Endothelial cell of umbilical vein (primary cell): ENCODE results near the gene ZNF319. TPM values are rescaled to one million over a fixed set of nuclear protein-coding genes. Genes with fewer than 3 reads are reported as not detected.

Experiments
- BruUV-seq: library from RNA; stranded (reverse); fragments of 400-500 nt; replicated peaks from 2 replicates; lab custom pipeline; 2021; lab: Mats Ljungman, UMichigan
- CTCF ChIA-PET: fragments of 300-600, 350-600 bp; sonication (Branson Sonifier 250); formaldehyde crosslinking; loops from one replicate; lab custom pipeline; 2021; ENCODE audit warnings: antibody characterized with exemption, inconsistent platforms; lab: Charles Lee
- POLR2A ChIA-PET: fragments of 300-600, 350-600 bp; sonication (Branson Sonifier 250); formaldehyde crosslinking; loops from one replicate; lab custom pipeline; 2021; ENCODE audit warnings: antibody characterized with exemption, inconsistent platforms; lab: Charles Lee
- DNase-seq: peaks from one replicate; pipeline ENCODE4 v3.0.0-alpha.2; 2011; ENCODE audit warnings: low read depth, low spot score
- FAIRE-seq: peaks from 2 replicates; lab custom pipeline; 2011; peaks lifted over from hg19 to GRCh38; lab: Jason Lieb, UNC
- H2AFZ ChIP-seq: 2 replicates; pipeline ENCODE4 v1.6.0; 2012; ENCODE audit warnings: low read depth, low read length, control low read depth, inconsistent platforms
- H3K27ac ChIP-seq: 2 replicates; pipeline ENCODE4 v1.5.1; 2011; ENCODE audit warnings: low read depth, mild to moderate bottlenecking, control low read depth, low read length, moderate library complexity; ENCODE audit not compliant: insufficient read depth
- H3K27me3 ChIP-seq, 2 experiments: 2 replicates each; pipeline versions ENCODE4 v1.6.0 to v1.6.1; 2011; ENCODE audit warnings: low read length in 2 of 2, mixed read lengths in 1 of 2; ENCODE audit not compliant: control insufficient read depth in 2 of 2, insufficient read depth in 2 of 2
- H3K36me3 ChIP-seq, 2 experiments: 2 replicates in 1 of 2; 3 replicates in 1 of 2; pipeline ENCODE4 v1.5.1; 2011; ENCODE audit warnings: low read length in 2 of 2, mild to moderate bottlenecking in 1 of 2, moderate library complexity in 1 of 2; ENCODE audit not compliant: control insufficient read depth in 2 of 2, insufficient read depth in 2 of 2; ENCODE audit errors: extremely low read depth in 1 of 2
- H3K4me1 ChIP-seq: 3 replicates; pipeline ENCODE4 v1.5.1; 2011; ENCODE audit warnings: mild to moderate bottlenecking, low read length; ENCODE audit not compliant: control insufficient read depth, insufficient read depth; ENCODE audit errors: extremely low read depth
- H3K4me2 ChIP-seq: 2 replicates; pipeline ENCODE4 v1.6.1; 2011; ENCODE audit warnings: low read length, control low read depth, mixed read lengths; ENCODE audit not compliant: insufficient read depth
- H3K4me3 ChIP-seq, 3 experiments: fragments of 200-600 bp in 1 of 3; sonication (generic), shearing (Covaris generic) in 1 of 3; replicated peaks in 1 of 3; 2 replicates each; pipeline ENCODE4 v1.5.1; 2011 to 2016; ENCODE audit warnings: control low read depth in 3 of 3, low read length in 3 of 3, mild to moderate bottlenecking in 2 of 3, inconsistent platforms in 1 of 3, low read depth in 1 of 3, moderate library complexity in 1 of 3; ENCODE audit not compliant: insufficient read depth in 1 of 3
- H3K79me2 ChIP-seq: 2 replicates; pipeline ENCODE4 v1.6.0; 2012; ENCODE audit warnings: low read length, inconsistent platforms; ENCODE audit not compliant: control insufficient read depth, insufficient read depth
- H3K9ac ChIP-seq: replicated peaks from 2 replicates; pipeline ENCODE3; 2011; ENCODE audit warnings: low read length, control low read depth; ENCODE audit not compliant: insufficient read depth; ENCODE audit errors: extremely low read depth
- H3K9me1 ChIP-seq: replicated peaks from 3 replicates; pipeline ENCODE4 v1.6.0; 2011; ENCODE audit warnings: mild to moderate bottlenecking, low read length; ENCODE audit not compliant: control insufficient read depth, insufficient read depth; ENCODE audit errors: extremely low read depth
- H3K9me3 ChIP-seq: replicated peaks from 2 replicates; pipeline ENCODE4 v1.5.1; 2012; ENCODE audit warnings: low read length, inconsistent platforms; ENCODE audit not compliant: control insufficient read depth, insufficient read depth
- H4K20me1 ChIP-seq: replicated peaks from 2 replicates; pipeline ENCODE3; 2011; ENCODE audit warnings: mild to moderate bottlenecking, low read length; ENCODE audit not compliant: control insufficient read depth, insufficient read depth; ENCODE audit errors: extremely low read depth
- EZH2 ChIP-seq: IDR thresholded peaks from 2 replicates; pipeline ENCODE4 v1.6.1; 2012; ENCODE audit warnings: borderline replicate concordance, low read depth, mild to moderate bottlenecking, moderate library complexity, low read length, inconsistent platforms; ENCODE audit not compliant: severe bottlenecking
- JUN ChIP-seq: IDR thresholded peaks from 2 replicates; pipeline ENCODE4 v1.6.1; 2011; ENCODE audit warnings: borderline replicate concordance, low read depth; ENCODE audit not compliant: insufficient read length, insufficient read depth
- MYC ChIP-seq: IDR thresholded peaks from one replicate; pipeline ENCODE4 v1.6.1; 2011; ENCODE audit warnings: mild to moderate bottlenecking, low read depth, low read length
- POLR2A ChIP-seq: IDR thresholded peaks from 2 replicates; pipeline ENCODE4 v1.6.1; 2012; ENCODE audit warnings: low read depth, mild to moderate bottlenecking, control low read depth, low read length
- dilution Hi-C: fragments of 300-500 bp; cut with MboI; formaldehyde crosslinking; loops from one replicate; pipeline ENCODE4 v1.15.0; 2019; ENCODE audit warnings: low sequenced_read_pairs; ENCODE audit not compliant: extremely low pct_ligation_motif_present
- intact Hi-C: fragments of 100-400 bp; cut with micrococcal nuclease; formaldehyde crosslinking; loops from one replicate; pipeline ENCODE4 v1.10.0; 2022
- polyA plus RNA-seq, 4 experiments: library from polyadenylated mRNA; depleted of rRNA in 3 of 4; stranded (reverse) in 3 of 4; unstranded in 1 of 4; fragments of >200 nt; gene quantifications; 2 replicates each; pipeline versions ENCODE4 v1.2.1 to v1.2.3, GENCODE V29; 2011 to 2012; ENCODE audit warnings: missing spikeins in 1 of 4
- total RNA-seq: library from RNA; stranded (reverse); gene quantifications from 2 replicates; pipeline ENCODE4 v1.2.3, GENCODE V29; 2021
- TF ChIP-seq, protein P1 (sequence below), 2 donors: IDR thresholded peaks; 1 replicate in 1 of 2; 2 replicates in 1 of 2; pipeline ENCODE4 v1.5.1; 2011; ENCODE audit warnings: low read length in 2 of 2, mild to moderate bottlenecking in 2 of 2, moderate library complexity in 2 of 2, control low read depth in 1 of 2, inconsistent platforms in 1 of 2, low read depth in 1 of 2; ENCODE audit not compliant: insufficient read depth in 1 of 2; ENCODE audit errors: extremely low read depth in 1 of 2
- TF ChIP-seq, protein P2 (sequence below): IDR thresholded peaks from 2 replicates; pipeline ENCODE4 v1.6.1; 2011; ENCODE audit not compliant: insufficient read depth, insufficient read length

The ZNF319 gene
- total and polyA plus RNA-seq, 2 donors (not counting 3 experiments of a cell fraction or from before 2014, with no cell fraction given): 5.4 to 9.9 TPM

DNA sequence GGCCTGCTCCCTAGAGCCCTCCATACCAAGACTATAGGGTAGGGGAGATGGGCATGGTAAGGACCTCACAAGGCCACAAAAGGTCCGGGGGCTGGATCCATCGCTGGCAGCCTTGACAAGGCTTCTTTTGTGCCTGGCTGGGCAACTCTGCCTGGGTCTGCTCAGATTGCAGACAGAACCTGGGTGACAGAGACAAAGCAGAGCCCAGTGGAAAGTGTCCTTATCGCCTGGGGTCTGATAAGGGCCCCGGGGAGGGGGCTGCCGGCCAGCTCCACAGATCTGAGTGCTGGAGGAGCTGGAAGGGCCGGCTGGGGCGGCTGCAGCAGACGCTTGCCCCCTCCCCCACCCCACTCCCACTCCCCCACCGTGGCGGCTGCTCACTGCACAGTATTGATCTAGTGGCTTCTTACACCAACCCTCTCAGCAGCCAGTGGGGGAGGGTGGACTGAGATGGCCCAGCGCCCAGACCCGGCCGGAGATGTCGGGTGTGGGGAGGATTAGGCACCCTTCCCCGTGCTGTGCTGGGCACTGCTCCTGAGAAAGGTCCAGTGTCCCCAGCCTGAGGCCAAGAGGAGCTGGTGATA lies 32.3 kb upstream of the ZNF319 start:
- Histone ChIP-seq H3K4me1 (no peaks in the 10 kb centered on the region), H3K4me3 (no peak overlapping the region), H3K36me3 (no peaks in the 10 kb centered on the region), H2AFZ (no peak overlapping the region), H4K20me1 (no peaks in the 10 kb centered on the region), H3K9me3 (no peaks in the 10 kb centered on the region), H3K4me2 (no peak overlapping the region), H3K27me3 (no peaks in the 10 kb centered on the region), H3K27ac (no peak overlapping the region), H3K79me2 (no peaks in the 10 kb centered on the region), H3K9me1 (no peaks in the 10 kb centered on the region), H3K9ac (no peak overlapping the region)
- CTCF ChIA-PET: interaction anchor here (1.1 to 2.0 kb wide), 3 partner anchors 9 to 89 kb away, joined by 3 to 10 read pairs (median 4); no protein-coding TSS in a partner anchor
- BruUV-seq: no TSS peak
- dilution Hi-C loops: no loop called here
- DNase-seq: no peak
- TF ChIP-seq EZH2: no peak
- TF ChIP-seq MYC: no peak
- TF ChIP-seq POLR2A: no peak
- TF ChIP-seq, protein P1, sequence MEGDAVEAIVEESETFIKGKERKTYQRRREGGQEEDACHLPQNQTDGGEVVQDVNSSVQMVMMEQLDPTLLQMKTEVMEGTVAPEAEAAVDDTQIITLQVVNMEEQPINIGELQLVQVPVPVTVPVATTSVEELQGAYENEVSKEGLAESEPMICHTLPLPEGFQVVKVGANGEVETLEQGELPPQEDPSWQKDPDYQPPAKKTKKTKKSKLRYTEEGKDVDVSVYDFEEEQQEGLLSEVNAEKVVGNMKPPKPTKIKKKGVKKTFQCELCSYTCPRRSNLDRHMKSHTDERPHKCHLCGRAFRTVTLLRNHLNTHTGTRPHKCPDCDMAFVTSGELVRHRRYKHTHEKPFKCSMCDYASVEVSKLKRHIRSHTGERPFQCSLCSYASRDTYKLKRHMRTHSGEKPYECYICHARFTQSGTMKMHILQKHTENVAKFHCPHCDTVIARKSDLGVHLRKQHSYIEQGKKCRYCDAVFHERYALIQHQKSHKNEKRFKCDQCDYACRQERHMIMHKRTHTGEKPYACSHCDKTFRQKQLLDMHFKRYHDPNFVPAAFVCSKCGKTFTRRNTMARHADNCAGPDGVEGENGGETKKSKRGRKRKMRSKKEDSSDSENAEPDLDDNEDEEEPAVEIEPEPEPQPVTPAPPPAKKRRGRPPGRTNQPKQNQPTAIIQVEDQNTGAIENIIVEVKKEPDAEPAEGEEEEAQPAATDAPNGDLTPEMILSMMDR (IDR thresholded peaks at IDR 0.05; ENCODE audit: extremely low read depth in 1 of 2, insufficient read depth in 1 of 2, low read depth in 1 of 2, low read length in 2 of 2): no peak
- TF ChIP-seq, protein P2, sequence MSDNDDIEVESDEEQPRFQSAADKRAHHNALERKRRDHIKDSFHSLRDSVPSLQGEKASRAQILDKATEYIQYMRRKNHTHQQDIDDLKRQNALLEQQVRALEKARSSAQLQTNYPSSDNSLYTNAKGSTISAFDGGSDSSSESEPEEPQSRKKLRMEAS: no peak
- TF ChIP-seq JUN: no peak
- FAIRE-seq: no peak
- POLR2A ChIA-PET: no interaction called here
- intact Hi-C loops: no loop called here
